SK-N-SH (cell line): ENCODE results near the gene BCL11B. TPM values are rescaled to one million over a fixed set of nuclear protein-coding genes. Genes with fewer than 3 reads are reported as not detected.

ENCODE experiments used
- CTCF ChIA-PET: fragments of 300-600, 350-600 bp; formaldehyde crosslinking; extraction: SDS; loops from one replicate; lab custom pipeline; 2021; lab: Yijun Ruan, JAX
- POLR2A ChIA-PET: fragments of 350-600 bp; sonication (Branson Sonifier 250); formaldehyde crosslinking; extraction: SDS; loops from one replicate; lab custom pipeline; 2020; ENCODE audit warnings: antibody characterized with exemption, inconsistent platforms; lab: Yijun Ruan, JAX
- DNase-seq: peaks from one replicate; pipeline ENCODE4 v3.0.0; 2012
- H2AFZ ChIP-seq: fragments of 200-600 bp; sonication (generic); 2 replicates; pipeline ENCODE4 v1.8.1; 2016; ENCODE audit warnings: antibody characterized with exemption, mild to moderate bottlenecking, low read depth
- H3F3A ChIP-seq: fragments of 200-600 bp; sonication (generic); replicated peaks from 2 replicates; pipeline ENCODE3; 2016; ENCODE audit warnings: antibody characterized with exemption, mild to moderate bottlenecking; ENCODE audit not compliant: insufficient read depth
- H3K27ac ChIP-seq, 2 experiments: fragments of 200-500 bp in 1 of 2; fragments of 200-600 bp in 1 of 2; sonication (Bioruptor generic) in 1 of 2; sonication (generic), shearing (Covaris generic) in 1 of 2; 2 replicates each; pipeline versions ENCODE4 v1.5.1 to v1.6.1; 2014 to 2016; ENCODE audit warnings: low read depth in 2 of 2, inconsistent platforms in 1 of 2, low read length in 1 of 2, mild to moderate bottlenecking in 1 of 2, mixed read lengths in 1 of 2
- H3K27me3 ChIP-seq: fragments of 200-600 bp; sonication (generic), shearing (Covaris generic); 2 replicates; pipeline ENCODE4 v1.6.1; 2016; ENCODE audit warnings: mixed run types; ENCODE audit not compliant: insufficient read depth
- H3K36me3 ChIP-seq, 2 experiments: fragments of 200-500 bp in 1 of 2; fragments of 200-600 bp in 1 of 2; sonication (Bioruptor generic) in 1 of 2; sonication (generic) in 1 of 2; replicated peaks in 1 of 2; 2 replicates each; pipeline versions ENCODE3 to v1.5.1; 2014 to 2016; ENCODE audit warnings: low read length in 1 of 2, mild to moderate bottlenecking in 1 of 2; ENCODE audit not compliant: insufficient read depth in 2 of 2, control insufficient read depth in 1 of 2
- H3K4me1 ChIP-seq, 2 experiments: fragments of 200-500 bp in 1 of 2; fragments of 200-600 bp in 1 of 2; sonication (Bioruptor generic) in 1 of 2; sonication (generic), shearing (Covaris generic) in 1 of 2; 2 replicates each; pipeline versions ENCODE4 v1.5.1 to v1.6.1; 2014 to 2016; ENCODE audit warnings: low read depth in 1 of 2, low read length in 1 of 2, mixed run types in 1 of 2; ENCODE audit not compliant: insufficient read depth in 2 of 2, control insufficient read depth in 1 of 2
- H3K4me2 ChIP-seq: fragments of 200-600 bp; sonication (generic), shearing (Covaris generic); 2 replicates; pipeline ENCODE4 v1.6.1; 2017; ENCODE audit warnings: mixed run types
- H3K4me3 ChIP-seq, 2 experiments: fragments of 200-500 bp in 1 of 2; fragments of 200-600 bp in 1 of 2; sonication (Bioruptor generic) in 1 of 2; sonication (generic), shearing (Covaris generic) in 1 of 2; 2 replicates each; pipeline versions ENCODE4 v1.5.1 to v1.8.1; 2014 to 2016; ENCODE audit warnings: low read depth in 2 of 2, inconsistent platforms in 1 of 2, low read length in 1 of 2, mild to moderate bottlenecking in 1 of 2, mixed read lengths in 1 of 2, moderate library complexity in 1 of 2
- H3K79me2 ChIP-seq: fragments of 200-600 bp; sonication (generic); 2 replicates; pipeline ENCODE4 v1.8.1; 2017; ENCODE audit warnings: mild to moderate bottlenecking; ENCODE audit not compliant: insufficient read depth
- H3K9ac ChIP-seq: fragments of 200-600 bp; sonication (generic); 2 replicates; pipeline ENCODE4 v1.6.1; 2017; ENCODE audit warnings: mixed run types
- H3K9me2 ChIP-seq: fragments of 200-600 bp; sonication (generic); 2 replicates; pipeline ENCODE4 v1.6.1; 2017; ENCODE audit warnings: mixed run types
- H3K9me3 ChIP-seq: fragments of 200-600 bp; sonication (generic); 2 replicates; pipeline ENCODE4 v1.6.1; 2017; ENCODE audit warnings: mixed run types, mild to moderate bottlenecking, moderate library complexity
- H4K20me1 ChIP-seq: fragments of 200-600 bp; sonication (generic); 2 replicates; pipeline ENCODE4 v1.6.1; 2017; ENCODE audit warnings: mild to moderate bottlenecking, mixed run types; ENCODE audit not compliant: insufficient read depth
- CHD2 ChIP-seq: fragments of 150-350 bp; IDR thresholded peaks from 2 replicates; pipeline ENCODE4 v1.6.1; 2018; ENCODE audit warnings: low read length; ENCODE audit not compliant: partially characterized antibody
- EP300 ChIP-seq, 2 experiments: IDR thresholded peaks; 2 replicates each; pipeline versions ENCODE4 v1.4.0 to v1.6.1; 2012; ENCODE audit warnings: borderline replicate concordance in 1 of 2, low read depth in 1 of 2, low read length in 1 of 2
- EZH2phosphoT487 ChIP-seq: fragments of 200-600 bp; sonication (generic); IDR thresholded peaks from 2 replicates; pipeline ENCODE4 v1.6.1; 2017; ENCODE audit warnings: low read depth, mixed run types, mild to moderate bottlenecking, antibody characterized with exemption, moderate library complexity, borderline replicate concordance
- FOXJ3 ChIP-seq: sonication (generic); formaldehyde crosslinking; IDR thresholded peaks from 2 replicates; pipeline ENCODE4 v1.5.1; 2020; ENCODE audit warnings: mild to moderate bottlenecking, missing genetic modification reagents
- JUND ChIP-seq: IDR thresholded peaks from 2 replicates; pipeline ENCODE4 v1.4.0; 2012
- MXI1 ChIP-seq: IDR thresholded peaks from 2 replicates; pipeline ENCODE4 v1.6.1; 2012; ENCODE audit warnings: mild to moderate bottlenecking, low read depth, low read length, improper control_type of control experiment
- NRF1 ChIP-seq: IDR thresholded peaks from 2 replicates; pipeline ENCODE4 v1.6.1; 2012; ENCODE audit warnings: low read depth, mild to moderate bottlenecking, low read length
- POLR2AphosphoS5 ChIP-seq: IDR thresholded peaks from 2 replicates; pipeline ENCODE4 v1.6.1; 2012; ENCODE audit warnings: low read depth, low read length
- RXRA ChIP-seq: IDR thresholded peaks from 2 replicates; pipeline ENCODE4 v1.4.0; 2012; ENCODE audit warnings: low read depth, mild to moderate bottlenecking, borderline replicate concordance
- SMC3 ChIP-seq: IDR thresholded peaks from 2 replicates; pipeline ENCODE4 v1.6.1; 2012; ENCODE audit warnings: low read depth, low read length, improper control_type of control experiment
- TCF12 ChIP-seq: IDR thresholded peaks from 2 replicates; pipeline ENCODE4 v1.4.0; 2012
- WGBS: methylation state at CpG from one replicate; pipeline ENCODE4 v1.1.6; 2017; ENCODE audit warnings: low lambda C conversion rate; 5-methylcytosine and 5-hydroxymethylcytosine counted together
- polyA plus RNA-seq, 3 experiments: library from polyadenylated mRNA; depleted of rRNA; stranded (reverse); fragments of >200 nt; gene quantifications; 2 replicates each; pipeline ENCODE4 v1.2.3, GENCODE V29; 2012
- TF ChIP-seq, protein P1 (sequence below): IDR thresholded peaks from 2 replicates; pipeline ENCODE4 v1.4.0; 2012; ENCODE audit warnings: low read depth, borderline replicate concordance
- TF ChIP-seq, protein P2 (sequence below): fragments of 200-600 bp; sonication (generic); IDR thresholded peaks from 2 replicates; pipeline ENCODE4 v1.6.1; 2017; ENCODE audit warnings: antibody characterized with exemption, mild to moderate bottlenecking, moderate library complexity
- TF ChIP-seq, protein P3 (sequence below): fragments of 150-350 bp; IDR thresholded peaks from 2 replicates; pipeline ENCODE4 v1.6.1; 2016; ENCODE audit warnings: mild to moderate bottlenecking, low read depth, low read length
- TF ChIP-seq, protein P4 (sequence below): IDR thresholded peaks from 2 replicates; pipeline ENCODE4; 2012
- TF ChIP-seq, protein P5 (sequence below): IDR thresholded peaks from 2 replicates; pipeline ENCODE4 v1.6.1; 2012; ENCODE audit warnings: mild to moderate bottlenecking, low read depth, low read length, moderate library complexity

The BCL11B gene
- polyA plus RNA-seq, 1 of the 3 experiments (the other 2 are of a cell fraction): not detected

DNA sequence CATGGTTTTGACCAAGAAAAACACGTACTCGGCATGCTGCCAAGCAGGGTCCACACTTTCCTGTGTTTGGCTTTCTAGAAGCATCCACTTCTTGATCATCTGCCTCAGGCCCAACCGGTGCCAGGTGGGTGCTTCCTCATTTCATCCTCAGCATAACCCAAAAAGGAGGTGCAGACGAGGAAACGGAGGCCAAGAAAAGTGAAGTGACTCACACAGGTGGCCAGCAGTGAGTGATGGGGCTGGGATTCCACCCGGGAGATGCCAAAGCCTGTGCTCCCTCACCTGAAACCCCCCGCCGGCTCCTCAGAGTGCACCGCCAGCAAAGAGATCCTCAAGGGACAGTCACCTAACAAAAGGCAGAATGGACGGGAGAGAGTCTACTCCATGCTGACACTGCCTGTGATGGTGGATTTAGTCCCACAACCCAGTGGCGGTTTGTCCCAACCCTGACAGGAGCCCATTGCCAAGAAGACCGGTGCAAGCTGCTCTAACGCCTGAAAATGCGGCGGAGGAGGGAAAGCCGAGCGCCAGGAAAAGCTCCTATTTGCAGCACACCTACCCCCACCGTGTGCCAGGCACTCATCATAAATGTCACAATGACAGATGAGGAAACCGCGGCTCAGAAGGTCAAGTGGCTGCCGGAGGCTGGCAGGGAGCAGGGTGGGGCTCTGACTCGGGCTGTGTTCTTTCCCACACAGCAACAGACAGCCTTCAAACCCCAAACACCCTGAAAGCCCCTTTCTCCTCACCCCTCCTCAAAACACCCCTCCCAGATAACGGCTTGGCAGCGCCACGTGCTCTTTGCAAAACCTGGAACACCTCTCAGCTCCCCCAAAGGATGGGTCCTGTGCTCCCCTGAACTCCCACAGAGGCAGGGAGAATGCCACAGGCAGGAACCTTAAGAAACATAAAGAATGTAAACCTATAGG, 18.8 kb downstream of the BCL11B start:
- Histone ChIP-seq H3K27ac (no peak overlapping the region), H3K9ac (no peak overlapping the region), H3K27me3 (peaks cover 86% of the 10 kb centered on the region), H3K9me3 (no peaks in the 10 kb centered on the region), H3F3A (no peaks in the 10 kb centered on the region), H3K4me3 (no peak overlapping the region), H4K20me1 (no peaks in the 10 kb centered on the region), H3K79me2 (no peaks in the 10 kb centered on the region), H3K4me2 (no peak overlapping the region), H3K36me3 (no peaks in the 10 kb centered on the region), H3K4me1 (no peaks in the 10 kb centered on the region), H2AFZ (no peak overlapping the region), H3K9me2 (no peaks in the 10 kb centered on the region)
- TF ChIP-seq CHD2 (no peak), FOXJ3 (no peak), TCF12 (no peak), RXRA (no peak)
- TF ChIP-seq, protein P1, sequence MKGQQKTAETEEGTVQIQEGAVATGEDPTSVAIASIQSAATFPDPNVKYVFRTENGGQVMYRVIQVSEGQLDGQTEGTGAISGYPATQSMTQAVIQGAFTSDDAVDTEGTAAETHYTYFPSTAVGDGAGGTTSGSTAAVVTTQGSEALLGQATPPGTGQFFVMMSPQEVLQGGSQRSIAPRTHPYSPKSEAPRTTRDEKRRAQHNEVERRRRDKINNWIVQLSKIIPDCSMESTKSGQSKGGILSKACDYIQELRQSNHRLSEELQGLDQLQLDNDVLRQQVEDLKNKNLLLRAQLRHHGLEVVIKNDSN: no peak
- TF ChIP-seq, protein P2, sequence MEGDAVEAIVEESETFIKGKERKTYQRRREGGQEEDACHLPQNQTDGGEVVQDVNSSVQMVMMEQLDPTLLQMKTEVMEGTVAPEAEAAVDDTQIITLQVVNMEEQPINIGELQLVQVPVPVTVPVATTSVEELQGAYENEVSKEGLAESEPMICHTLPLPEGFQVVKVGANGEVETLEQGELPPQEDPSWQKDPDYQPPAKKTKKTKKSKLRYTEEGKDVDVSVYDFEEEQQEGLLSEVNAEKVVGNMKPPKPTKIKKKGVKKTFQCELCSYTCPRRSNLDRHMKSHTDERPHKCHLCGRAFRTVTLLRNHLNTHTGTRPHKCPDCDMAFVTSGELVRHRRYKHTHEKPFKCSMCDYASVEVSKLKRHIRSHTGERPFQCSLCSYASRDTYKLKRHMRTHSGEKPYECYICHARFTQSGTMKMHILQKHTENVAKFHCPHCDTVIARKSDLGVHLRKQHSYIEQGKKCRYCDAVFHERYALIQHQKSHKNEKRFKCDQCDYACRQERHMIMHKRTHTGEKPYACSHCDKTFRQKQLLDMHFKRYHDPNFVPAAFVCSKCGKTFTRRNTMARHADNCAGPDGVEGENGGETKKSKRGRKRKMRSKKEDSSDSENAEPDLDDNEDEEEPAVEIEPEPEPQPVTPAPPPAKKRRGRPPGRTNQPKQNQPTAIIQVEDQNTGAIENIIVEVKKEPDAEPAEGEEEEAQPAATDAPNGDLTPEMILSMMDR: no peak
- 16% methylated on average over 23 of the region's 25 CpGs for WGBS
- ChIA-PET CTCF (no interaction called here), POLR2A (no interaction called here)
- DNase-seq: no peak

DNA sequence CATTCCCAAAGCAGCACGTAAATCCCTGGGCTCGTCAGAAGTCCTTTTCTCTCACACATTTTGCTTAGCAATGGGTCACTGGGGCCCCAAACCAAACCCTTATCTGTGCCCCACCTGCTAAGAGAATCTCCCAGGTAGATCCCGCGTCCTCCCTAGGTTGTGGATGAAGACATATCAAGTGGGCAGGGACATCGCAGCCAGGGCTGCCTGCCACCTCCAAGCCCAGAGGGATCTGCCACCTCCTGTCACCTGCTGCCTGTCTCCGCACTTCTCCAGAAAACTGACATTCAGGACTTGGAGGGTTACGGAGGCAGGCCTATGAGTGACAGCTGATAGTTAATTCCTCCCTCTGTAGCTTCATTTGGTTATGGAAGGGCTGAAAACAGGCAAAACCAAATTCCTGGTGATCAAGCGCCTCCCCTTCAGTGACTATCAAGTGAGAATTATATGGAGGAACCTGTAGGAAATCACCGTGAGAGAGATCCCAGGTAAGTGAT, 19.5 kb downstream of the BCL11B start:
- Histone ChIP-seq H3K4me1 (no peaks in the 10 kb centered on the region), H3K27me3 (peaks cover 86% of the 10 kb centered on the region), H3K36me3 (no peaks in the 10 kb centered on the region), H3K9ac (no peak overlapping the region), H4K20me1 (no peaks in the 10 kb centered on the region), H3K4me2 (no peak overlapping the region), H3K27ac (no peak overlapping the region), H3F3A (no peaks in the 10 kb centered on the region), H3K4me3 (no peak overlapping the region), H2AFZ (no peak overlapping the region), H3K9me2 (no peaks in the 10 kb centered on the region), H3K79me2 (no peaks in the 10 kb centered on the region), H3K9me3 (no peaks in the 10 kb centered on the region)
- ChIA-PET CTCF (no interaction called here), POLR2A (no interaction called here)
- WGBS: 24% methylated on average over 9 of the region's 9 CpGs
- DNase-seq: no peak
- TF ChIP-seq NRF1: no peak
- TF ChIP-seq, protein P1: no peak
- no peak for TF ChIP-seq MXI1
- TF ChIP-seq JUND: no peak
- no peak for TF ChIP-seq EZH2phosphoT487
- no peak for TF ChIP-seq EP300 (IDR thresholded peaks at IDR 0.05; ENCODE audit: borderline replicate concordance in 1 of 2, low read depth in 1 of 2, low read length in 1 of 2)
- TF ChIP-seq, protein P3, sequence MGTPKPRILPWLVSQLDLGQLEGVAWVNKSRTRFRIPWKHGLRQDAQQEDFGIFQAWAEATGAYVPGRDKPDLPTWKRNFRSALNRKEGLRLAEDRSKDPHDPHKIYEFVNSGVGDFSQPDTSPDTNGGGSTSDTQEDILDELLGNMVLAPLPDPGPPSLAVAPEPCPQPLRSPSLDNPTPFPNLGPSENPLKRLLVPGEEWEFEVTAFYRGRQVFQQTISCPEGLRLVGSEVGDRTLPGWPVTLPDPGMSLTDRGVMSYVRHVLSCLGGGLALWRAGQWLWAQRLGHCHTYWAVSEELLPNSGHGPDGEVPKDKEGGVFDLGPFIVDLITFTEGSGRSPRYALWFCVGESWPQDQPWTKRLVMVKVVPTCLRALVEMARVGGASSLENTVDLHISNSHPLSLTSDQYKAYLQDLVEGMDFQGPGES: no peak
- TF ChIP-seq SMC3: no peak
- TF ChIP-seq, protein P4, sequence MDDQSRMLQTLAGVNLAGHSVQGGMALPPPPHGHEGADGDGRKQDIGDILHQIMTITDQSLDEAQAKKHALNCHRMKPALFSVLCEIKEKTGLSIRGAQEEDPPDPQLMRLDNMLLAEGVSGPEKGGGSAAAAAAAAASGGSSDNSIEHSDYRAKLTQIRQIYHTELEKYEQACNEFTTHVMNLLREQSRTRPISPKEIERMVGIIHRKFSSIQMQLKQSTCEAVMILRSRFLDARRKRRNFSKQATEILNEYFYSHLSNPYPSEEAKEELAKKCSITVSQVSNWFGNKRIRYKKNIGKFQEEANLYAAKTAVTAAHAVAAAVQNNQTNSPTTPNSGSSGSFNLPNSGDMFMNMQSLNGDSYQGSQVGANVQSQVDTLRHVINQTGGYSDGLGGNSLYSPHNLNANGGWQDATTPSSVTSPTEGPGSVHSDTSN: no peak
- no peak for TF ChIP-seq POLR2AphosphoS5
- TF ChIP-seq, protein P5, sequence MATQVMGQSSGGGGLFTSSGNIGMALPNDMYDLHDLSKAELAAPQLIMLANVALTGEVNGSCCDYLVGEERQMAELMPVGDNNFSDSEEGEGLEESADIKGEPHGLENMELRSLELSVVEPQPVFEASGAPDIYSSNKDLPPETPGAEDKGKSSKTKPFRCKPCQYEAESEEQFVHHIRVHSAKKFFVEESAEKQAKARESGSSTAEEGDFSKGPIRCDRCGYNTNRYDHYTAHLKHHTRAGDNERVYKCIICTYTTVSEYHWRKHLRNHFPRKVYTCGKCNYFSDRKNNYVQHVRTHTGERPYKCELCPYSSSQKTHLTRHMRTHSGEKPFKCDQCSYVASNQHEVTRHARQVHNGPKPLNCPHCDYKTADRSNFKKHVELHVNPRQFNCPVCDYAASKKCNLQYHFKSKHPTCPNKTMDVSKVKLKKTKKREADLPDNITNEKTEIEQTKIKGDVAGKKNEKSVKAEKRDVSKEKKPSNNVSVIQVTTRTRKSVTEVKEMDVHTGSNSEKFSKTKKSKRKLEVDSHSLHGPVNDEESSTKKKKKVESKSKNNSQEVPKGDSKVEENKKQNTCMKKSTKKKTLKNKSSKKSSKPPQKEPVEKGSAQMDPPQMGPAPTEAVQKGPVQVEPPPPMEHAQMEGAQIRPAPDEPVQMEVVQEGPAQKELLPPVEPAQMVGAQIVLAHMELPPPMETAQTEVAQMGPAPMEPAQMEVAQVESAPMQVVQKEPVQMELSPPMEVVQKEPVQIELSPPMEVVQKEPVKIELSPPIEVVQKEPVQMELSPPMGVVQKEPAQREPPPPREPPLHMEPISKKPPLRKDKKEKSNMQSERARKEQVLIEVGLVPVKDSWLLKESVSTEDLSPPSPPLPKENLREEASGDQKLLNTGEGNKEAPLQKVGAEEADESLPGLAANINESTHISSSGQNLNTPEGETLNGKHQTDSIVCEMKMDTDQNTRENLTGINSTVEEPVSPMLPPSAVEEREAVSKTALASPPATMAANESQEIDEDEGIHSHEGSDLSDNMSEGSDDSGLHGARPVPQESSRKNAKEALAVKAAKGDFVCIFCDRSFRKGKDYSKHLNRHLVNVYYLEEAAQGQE: no peak
